ENCODE data around the gene AHI1. TPM values are rescaled to one million over a fixed set of nuclear protein-coding genes. Genes with fewer than 3 reads are reported as not detected.
"Not testable (repeated sequence)": the region's sequence is repeated elsewhere in the genome, so short reads cannot be mapped to it uniquely, and the experiment has no call there.

The AHI1 gene
- total and polyA plus RNA-seq, 2 donors from 2014 or later = 9.1 to 28.5 TPM

- Histone ChIP-seq H3K27ac (ENCODE audit: low read depth in 2 of 2, low read length in 2 of 2) (no peak overlapping the region), H3K36me3 (ENCODE audit: control insufficient read depth in 2 of 3, insufficient read depth in 3 of 3, low read length in 3 of 3) (peaks cover 0 to 2% (median 0%) of the 10 kb centered on the region in 3 donors), H3K27me3 (ENCODE audit: control insufficient read depth, insufficient read depth, low read length) (no peaks in the 10 kb centered on the region), H3K4me3 (ENCODE audit: low read length in 3 of 3) (no peak overlapping the region), H3K4me1 (ENCODE audit: control insufficient read depth in 2 of 3, insufficient read depth in 2 of 3, low read depth in 1 of 3, low read length in 3 of 3) (no peaks in the 10 kb centered on the region), H3K9me3 (ENCODE audit: control insufficient read depth in 2 of 3, insufficient read depth in 1 of 3, low read length in 3 of 3) (no peaks in the 10 kb centered on the region), H3K9ac (ENCODE audit: low read length in 3 of 3) (no peak overlapping the region)
- FAIRE-seq = no peak
- intact Hi-C loops (cut with DNase I) = no loop called here
- DNase-seq = no peak
- no peak for TF ChIP-seq CTCF (IDR thresholded peaks at IDR 0.05; ENCODE audit: borderline replicate concordance, extremely low read depth, insufficient read depth)
These were observed 124.8 kb downstream of the AHI1 start for GRCh38 chr6:135372758-135373157.

GRCh38 chr6:135363622-135364021, 133.9 kb downstream of the AHI1 start:
- H3K9me3 ChIP-seq (ENCODE audit: control insufficient read depth in 2 of 3, insufficient read depth in 1 of 3, low read length in 3 of 3); H3K9ac ChIP-seq (ENCODE audit: low read length in 3 of 3); H3K36me3 ChIP-seq (ENCODE audit: control insufficient read depth in 2 of 3, insufficient read depth in 3 of 3, low read length in 3 of 3); intact Hi-C loops (cut with DNase I); H3K4me3 ChIP-seq (ENCODE audit: low read length in 3 of 3); DNase-seq; H3K27ac ChIP-seq (ENCODE audit: low read depth in 2 of 2, low read length in 2 of 2); H3K4me1 ChIP-seq (ENCODE audit: control insufficient read depth in 2 of 3, insufficient read depth in 2 of 3, low read depth in 1 of 3, low read length in 3 of 3); FAIRE-seq; H3K27me3 ChIP-seq (ENCODE audit: control insufficient read depth, insufficient read depth, low read length): not testable (repeated sequence)

GRCh38 chr6:135362124-135362523, 135.4 kb downstream of the AHI1 start:
- Histone ChIP-seq H3K9me3 (ENCODE audit: control insufficient read depth in 2 of 3, insufficient read depth in 1 of 3, low read length in 3 of 3) (peaks cover 0 to 9% (median 0%) of the 10 kb centered on the region in 3 donors), H3K27me3 (ENCODE audit: control insufficient read depth, insufficient read depth, low read length) (no peaks in the 10 kb centered on the region), H3K27ac (ENCODE audit: low read depth in 2 of 2, low read length in 2 of 2) (no peak overlapping the region), H3K4me1 (ENCODE audit: control insufficient read depth in 2 of 3, insufficient read depth in 2 of 3, low read depth in 1 of 3, low read length in 3 of 3) (no peaks in the 10 kb centered on the region), H3K36me3 (ENCODE audit: control insufficient read depth in 2 of 3, insufficient read depth in 3 of 3, low read length in 3 of 3) (no peaks in the 10 kb centered on the region), H3K4me3 (ENCODE audit: low read length in 3 of 3) (no peak overlapping the region), H3K9ac (ENCODE audit: low read length in 3 of 3) (no peak overlapping the region)
- DNase-seq = no peak
- intact Hi-C loops (cut with DNase I) = no loop called here
- TF ChIP-seq CTCF (IDR thresholded peaks at IDR 0.05; ENCODE audit: borderline replicate concordance, extremely low read depth, insufficient read depth) = no peak
- no peak for FAIRE-seq

- H3K27ac ChIP-seq (ENCODE audit: low read depth in 2 of 2, low read length in 2 of 2) = no peak overlapping the region
- H3K9ac ChIP-seq (ENCODE audit: low read length in 3 of 3) = no peak overlapping the region
- no peak for DNase-seq
- H3K4me1 ChIP-seq (ENCODE audit: control insufficient read depth in 2 of 3, insufficient read depth in 2 of 3, low read depth in 1 of 3, low read length in 3 of 3) = no peaks in the 10 kb centered on the region
- H3K9me3 ChIP-seq (ENCODE audit: control insufficient read depth in 2 of 3, insufficient read depth in 1 of 3, low read length in 3 of 3) = peaks cover 0 to 2% (median 0%) of the 10 kb centered on the region in 3 donors
- intact Hi-C loops (cut with DNase I) = no loop called here
- TF ChIP-seq CTCF (IDR thresholded peaks at IDR 0.05; ENCODE audit: borderline replicate concordance, extremely low read depth, insufficient read depth) = no peak
- no peaks in the 10 kb centered on the region for H3K36me3 ChIP-seq (ENCODE audit: control insufficient read depth in 2 of 3, insufficient read depth in 3 of 3, low read length in 3 of 3)
- FAIRE-seq = no peak
- H3K4me3 ChIP-seq (ENCODE audit: low read length in 3 of 3) = no peak overlapping the region
- H3K27me3 ChIP-seq (ENCODE audit: control insufficient read depth, insufficient read depth, low read length) = no peaks in the 10 kb centered on the region
These were observed 137.3 kb downstream of the AHI1 start for GRCh38 chr6:135360222-135360621.
